Liver (tissue), 9 donors: ENCODE data around the gene CRISPLD2. TPM values are rescaled to one million over a fixed set of nuclear protein-coding genes. Genes with fewer than 3 reads are reported as not detected.
A peak's percentile ranks its signal among the peaks of the same experiment; 100 is the strongest.

Source experiments
- DNase-seq: peaks from one replicate; pipeline ENCODE4 v3.0.0-alpha.2; 2017; ENCODE audit warnings: low spot score
- H3K27ac ChIP-seq, 2 donors: one replicate each; pipeline ENCODE4 v1.7.0; 2013; ENCODE audit warnings: inconsistent platforms in 2 of 2, low read length in 2 of 2, control low read depth in 1 of 2, low read depth in 1 of 2, mild to moderate bottlenecking in 1 of 2
- H3K27me3 ChIP-seq, 4 donors: one replicate each; pipeline versions ENCODE4 v1.6.1 to v1.7.0; 2013; ENCODE audit warnings: low read length in 3 of 4, inconsistent platforms in 1 of 4, mild to moderate bottlenecking in 1 of 4, moderate library complexity in 1 of 4; ENCODE audit not compliant: control insufficient read depth in 4 of 4, insufficient read depth in 4 of 4
- H3K36me3 ChIP-seq, 4 donors: one replicate each; pipeline versions ENCODE4 v1.6.1 to v1.7.0; 2013; ENCODE audit warnings: low read length in 3 of 4, mild to moderate bottlenecking in 3 of 4, low read depth in 1 of 4, moderate library complexity in 1 of 4; ENCODE audit not compliant: control insufficient read depth in 4 of 4, insufficient read depth in 3 of 4
- H3K4me1 ChIP-seq, 4 donors: one replicate each; pipeline versions ENCODE4 v1.6.1 to v1.7.0; 2013; ENCODE audit warnings: low read length in 3 of 4, mild to moderate bottlenecking in 3 of 4, moderate library complexity in 1 of 4; ENCODE audit not compliant: control insufficient read depth in 4 of 4, insufficient read depth in 4 of 4
- H3K4me3 ChIP-seq, 3 donors: one replicate each; pipeline versions ENCODE4 v1.6.1 to v1.7.0; 2013; ENCODE audit warnings: low read length in 3 of 3, control low read depth in 1 of 3, low read depth in 1 of 3, mild to moderate bottlenecking in 1 of 3
- H3K9ac ChIP-seq, 2 donors: one replicate each; pipeline ENCODE4 v1.7.0; 2013; ENCODE audit warnings: low read length in 2 of 2, mild to moderate bottlenecking in 2 of 2, moderate library complexity in 2 of 2, control low read depth in 1 of 2, low read depth in 1 of 2
- H3K9me3 ChIP-seq, 4 donors: one replicate each; pipeline versions ENCODE4 v1.6.1 to v1.7.0; 2013; ENCODE audit warnings: low read length in 3 of 4; ENCODE audit not compliant: control insufficient read depth in 4 of 4
- FOXA1 ChIP-seq: IDR thresholded peaks from 2 replicates; pipeline ENCODE4 v1.6.1; 2016; ENCODE audit warnings: antibody characterized with exemption
- FOXA2 ChIP-seq: IDR thresholded peaks from 2 replicates; pipeline ENCODE4 v1.6.1; 2016; ENCODE audit warnings: antibody characterized with exemption
- GABPA ChIP-seq, 2 donors: IDR thresholded peaks in 1 of 2; conservative IDR thresholded peaks in 1 of 2; 2 replicates each; pipeline ENCODE4 v1.6.1; 2016; ENCODE audit warnings: antibody characterized with exemption in 2 of 2, mild to moderate bottlenecking in 1 of 2, moderate library complexity in 1 of 2
- HNF4A ChIP-seq, 2 donors: conservative IDR thresholded peaks; 2 replicates each; pipeline ENCODE4 v1.6.1; 2016; ENCODE audit warnings: antibody characterized with exemption in 2 of 2, mild to moderate bottlenecking in 2 of 2
- HNF4G ChIP-seq: IDR thresholded peaks from 2 replicates; pipeline ENCODE4 v1.6.1; 2016; ENCODE audit warnings: antibody characterized with exemption
- NR2F2 ChIP-seq: IDR thresholded peaks from 2 replicates; pipeline ENCODE4 v1.6.1; 2016; ENCODE audit warnings: antibody characterized with exemption
- RAD21 ChIP-seq, 2 donors: IDR thresholded peaks; 2 replicates each; pipeline ENCODE4 v1.6.1; 2016; ENCODE audit warnings: antibody characterized with exemption in 2 of 2, mild to moderate bottlenecking in 2 of 2
- RXRA ChIP-seq, 2 donors: IDR thresholded peaks; 2 replicates each; pipeline ENCODE4 v1.6.1; 2017 to 2018; ENCODE audit warnings: antibody characterized with exemption in 2 of 2, mild to moderate bottlenecking in 1 of 2
- SP1 ChIP-seq: IDR thresholded peaks from 2 replicates; pipeline ENCODE4 v1.6.1; 2018; ENCODE audit warnings: antibody characterized with exemption, mild to moderate bottlenecking
- TAF1 ChIP-seq: conservative IDR thresholded peaks from 2 replicates; pipeline ENCODE4 v1.6.1; 2016; ENCODE audit warnings: antibody characterized with exemption, mild to moderate bottlenecking
- YY1 ChIP-seq: IDR thresholded peaks from 2 replicates; pipeline ENCODE4 v1.6.1; 2016; ENCODE audit warnings: antibody characterized with exemption, mild to moderate bottlenecking
- WGBS: extraction: QIAGEN DNeasy Blood & Tissue Kit; methylation state at CpG from one replicate; pipeline ENCODE4 v1.1.7; 2013; 5-methylcytosine and 5-hydroxymethylcytosine counted together
- polyA plus RNA-seq, 2 donors: library from polyadenylated mRNA; stranded (reverse) in 1 of 2; unstranded in 1 of 2; fragments of 200-250 nt in 1 of 2; fragments of >200 nt in 1 of 2; fragmentation: Nextera tagmentation in 1 of 2; extraction: Ambion mirVana in 1 of 2; gene quantifications; one replicate each; pipeline versions ENCODE4 v1.2.1 to v1.2.3, GENCODE V29; 2013 to 2015
- total RNA-seq, 2 donors: library from RNA; depleted of rRNA; stranded (reverse); fragments of >200 nt; gene quantifications; one replicate each; pipeline ENCODE4 v1.2.3, GENCODE V29; 2014
- TF ChIP-seq, protein P1 (sequence below): IDR thresholded peaks from 2 replicates; pipeline ENCODE4 v1.6.1; 2016; ENCODE audit warnings: antibody characterized with exemption, mild to moderate bottlenecking
- TF ChIP-seq, protein P2 (sequence below): IDR thresholded peaks from 2 replicates; pipeline ENCODE4 v1.6.1; 2016; ENCODE audit warnings: antibody characterized with exemption
- TF ChIP-seq, protein P3 (sequence below): IDR thresholded peaks from 2 replicates; pipeline ENCODE4 v1.6.1; 2016; ENCODE audit warnings: antibody characterized with exemption
- TF ChIP-seq, protein P4 (sequence below): IDR thresholded peaks from 2 replicates; pipeline ENCODE4 v1.6.1; 2016; ENCODE audit warnings: antibody characterized with exemption
- TF ChIP-seq, protein P5 (sequence below): fragments of 150-350 bp; IDR thresholded peaks from 2 replicates; pipeline ENCODE4 v1.5.1; 2017; ENCODE audit warnings: improper control_type of control experiment, low read depth, low read length; ENCODE audit not compliant: missing input control
- donor health status: healthy.
- donor health status: healthy.
- donor health status: healthy.
- donor health status: healthy.
- donor health status: healthy.

The CRISPLD2 gene
- total and polyA plus RNA-seq, 4 donors: 2.6 to 14.8 (median 4.1) TPM

DNA sequence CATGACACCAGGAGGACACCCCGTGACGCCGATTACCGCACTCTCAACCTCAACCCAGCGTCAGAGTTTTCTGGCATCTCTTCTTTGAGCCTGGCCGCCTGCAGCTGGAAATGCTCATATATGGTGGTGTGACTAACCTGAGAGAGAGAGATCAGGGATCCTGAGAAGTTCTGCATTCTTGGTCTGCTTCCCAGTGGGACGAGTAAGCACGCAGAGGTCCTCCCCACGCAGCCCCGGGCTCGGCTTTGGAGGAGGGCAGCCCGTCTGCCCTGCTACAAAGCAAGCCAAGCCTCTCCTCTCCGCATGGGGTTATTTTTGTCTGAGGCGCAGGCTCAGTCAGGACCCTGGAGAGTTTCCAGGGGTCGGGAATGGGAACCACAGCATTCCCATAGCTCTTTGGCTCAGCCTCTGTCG is 16.5 kb downstream of the CRISPLD2 start:
- Histone ChIP-seq H3K4me1 (peaks cover 0 to 11% (median 5%) of the 10 kb centered on the region in 4 donors), H3K9ac (no peak overlapping the region), H3K9me3 (no peaks in the 10 kb centered on the region), H3K4me3 (no peak overlapping the region), H3K27ac (peak overlapping the region; percentile 50 to 54), H3K36me3 (no peaks in the 10 kb centered on the region), H3K27me3 (peaks cover 0 to 9% (median 2%) of the 10 kb centered on the region in 4 donors)
- TF ChIP-seq, protein P1, sequence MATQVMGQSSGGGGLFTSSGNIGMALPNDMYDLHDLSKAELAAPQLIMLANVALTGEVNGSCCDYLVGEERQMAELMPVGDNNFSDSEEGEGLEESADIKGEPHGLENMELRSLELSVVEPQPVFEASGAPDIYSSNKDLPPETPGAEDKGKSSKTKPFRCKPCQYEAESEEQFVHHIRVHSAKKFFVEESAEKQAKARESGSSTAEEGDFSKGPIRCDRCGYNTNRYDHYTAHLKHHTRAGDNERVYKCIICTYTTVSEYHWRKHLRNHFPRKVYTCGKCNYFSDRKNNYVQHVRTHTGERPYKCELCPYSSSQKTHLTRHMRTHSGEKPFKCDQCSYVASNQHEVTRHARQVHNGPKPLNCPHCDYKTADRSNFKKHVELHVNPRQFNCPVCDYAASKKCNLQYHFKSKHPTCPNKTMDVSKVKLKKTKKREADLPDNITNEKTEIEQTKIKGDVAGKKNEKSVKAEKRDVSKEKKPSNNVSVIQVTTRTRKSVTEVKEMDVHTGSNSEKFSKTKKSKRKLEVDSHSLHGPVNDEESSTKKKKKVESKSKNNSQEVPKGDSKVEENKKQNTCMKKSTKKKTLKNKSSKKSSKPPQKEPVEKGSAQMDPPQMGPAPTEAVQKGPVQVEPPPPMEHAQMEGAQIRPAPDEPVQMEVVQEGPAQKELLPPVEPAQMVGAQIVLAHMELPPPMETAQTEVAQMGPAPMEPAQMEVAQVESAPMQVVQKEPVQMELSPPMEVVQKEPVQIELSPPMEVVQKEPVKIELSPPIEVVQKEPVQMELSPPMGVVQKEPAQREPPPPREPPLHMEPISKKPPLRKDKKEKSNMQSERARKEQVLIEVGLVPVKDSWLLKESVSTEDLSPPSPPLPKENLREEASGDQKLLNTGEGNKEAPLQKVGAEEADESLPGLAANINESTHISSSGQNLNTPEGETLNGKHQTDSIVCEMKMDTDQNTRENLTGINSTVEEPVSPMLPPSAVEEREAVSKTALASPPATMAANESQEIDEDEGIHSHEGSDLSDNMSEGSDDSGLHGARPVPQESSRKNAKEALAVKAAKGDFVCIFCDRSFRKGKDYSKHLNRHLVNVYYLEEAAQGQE: peak; percentile 94
- TF ChIP-seq RXRA (IDR thresholded peaks at IDR 0.05): peak in 1 of 2 donors; percentile 18
- TF ChIP-seq TAF1: no peak
- no peak for TF ChIP-seq FOXA2
- TF ChIP-seq SP1: peak; percentile 32
- TF ChIP-seq NR2F2: peak; percentile 86
- TF ChIP-seq, protein P2, sequence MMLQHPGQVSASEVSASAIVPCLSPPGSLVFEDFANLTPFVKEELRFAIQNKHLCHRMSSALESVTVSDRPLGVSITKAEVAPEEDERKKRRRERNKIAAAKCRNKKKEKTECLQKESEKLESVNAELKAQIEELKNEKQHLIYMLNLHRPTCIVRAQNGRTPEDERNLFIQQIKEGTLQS: no peak
- TF ChIP-seq HNF4G: no peak
- no peak for TF ChIP-seq FOXA1
- TF ChIP-seq, protein P3, sequence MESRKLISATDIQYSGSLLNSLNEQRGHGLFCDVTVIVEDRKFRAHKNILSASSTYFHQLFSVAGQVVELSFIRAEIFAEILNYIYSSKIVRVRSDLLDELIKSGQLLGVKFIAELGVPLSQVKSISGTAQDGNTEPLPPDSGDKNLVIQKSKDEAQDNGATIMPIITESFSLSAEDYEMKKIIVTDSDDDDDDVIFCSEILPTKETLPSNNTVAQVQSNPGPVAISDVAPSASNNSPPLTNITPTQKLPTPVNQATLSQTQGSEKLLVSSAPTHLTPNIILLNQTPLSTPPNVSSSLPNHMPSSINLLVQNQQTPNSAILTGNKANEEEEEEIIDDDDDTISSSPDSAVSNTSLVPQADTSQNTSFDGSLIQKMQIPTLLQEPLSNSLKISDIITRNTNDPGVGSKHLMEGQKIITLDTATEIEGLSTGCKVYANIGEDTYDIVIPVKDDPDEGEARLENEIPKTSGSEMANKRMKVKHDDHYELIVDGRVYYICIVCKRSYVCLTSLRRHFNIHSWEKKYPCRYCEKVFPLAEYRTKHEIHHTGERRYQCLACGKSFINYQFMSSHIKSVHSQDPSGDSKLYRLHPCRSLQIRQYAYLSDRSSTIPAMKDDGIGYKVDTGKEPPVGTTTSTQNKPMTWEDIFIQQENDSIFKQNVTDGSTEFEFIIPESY: no peak
- TF ChIP-seq, protein P4, sequence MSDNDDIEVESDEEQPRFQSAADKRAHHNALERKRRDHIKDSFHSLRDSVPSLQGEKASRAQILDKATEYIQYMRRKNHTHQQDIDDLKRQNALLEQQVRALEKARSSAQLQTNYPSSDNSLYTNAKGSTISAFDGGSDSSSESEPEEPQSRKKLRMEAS: no peak
- no peak for TF ChIP-seq HNF4A (conservative IDR thresholded peaks at IDR 0.05)
- DNase-seq: no peak
- WGBS: 45% methylated on average over 16 of the region's 16 CpGs

DNA sequence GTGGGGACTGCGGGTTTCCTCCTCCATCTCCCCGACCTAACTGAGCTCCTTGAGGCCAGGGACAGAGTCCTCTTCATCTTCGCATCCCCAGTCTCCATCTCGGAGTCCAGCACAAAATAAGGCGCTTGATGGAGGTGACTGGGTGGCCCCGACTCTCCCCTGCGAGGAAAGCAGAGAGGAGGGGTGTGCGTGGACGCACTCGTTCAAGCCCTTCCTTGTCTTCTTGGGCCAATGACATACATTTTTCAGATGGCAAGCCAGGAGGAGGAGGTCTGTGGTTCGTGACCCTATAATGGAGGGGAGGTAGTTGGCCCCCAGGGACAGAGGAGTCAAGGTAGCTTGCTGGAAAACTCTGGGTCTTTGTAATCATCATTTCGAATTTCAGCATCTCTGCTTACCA is 17.2 kb downstream of the CRISPLD2 start:
- peaks cover 0 to 9% (median 2%) of the 10 kb centered on the region in 4 donors for H3K27me3 ChIP-seq
- H3K9ac ChIP-seq: no peak overlapping the region
- TF ChIP-seq HNF4A (conservative IDR thresholded peaks at IDR 0.05) (no peak), SP1 (no peak), RAD21 (IDR thresholded peaks at IDR 0.05) (no peak), NR2F2 (no peak), HNF4G (no peak), YY1 (no peak), FOXA2 (no peak), GABPA (IDR thresholded peaks at IDR 0.05 in 1 of 2, conservative IDR thresholded peaks at IDR 0.05 in 1 of 2) (no peak), FOXA1 (no peak), RXRA (IDR thresholded peaks at IDR 0.05) (no peak)
- TF ChIP-seq, protein P3: no peak
- TF ChIP-seq, protein P1: no peak
- TF ChIP-seq, protein P5, sequence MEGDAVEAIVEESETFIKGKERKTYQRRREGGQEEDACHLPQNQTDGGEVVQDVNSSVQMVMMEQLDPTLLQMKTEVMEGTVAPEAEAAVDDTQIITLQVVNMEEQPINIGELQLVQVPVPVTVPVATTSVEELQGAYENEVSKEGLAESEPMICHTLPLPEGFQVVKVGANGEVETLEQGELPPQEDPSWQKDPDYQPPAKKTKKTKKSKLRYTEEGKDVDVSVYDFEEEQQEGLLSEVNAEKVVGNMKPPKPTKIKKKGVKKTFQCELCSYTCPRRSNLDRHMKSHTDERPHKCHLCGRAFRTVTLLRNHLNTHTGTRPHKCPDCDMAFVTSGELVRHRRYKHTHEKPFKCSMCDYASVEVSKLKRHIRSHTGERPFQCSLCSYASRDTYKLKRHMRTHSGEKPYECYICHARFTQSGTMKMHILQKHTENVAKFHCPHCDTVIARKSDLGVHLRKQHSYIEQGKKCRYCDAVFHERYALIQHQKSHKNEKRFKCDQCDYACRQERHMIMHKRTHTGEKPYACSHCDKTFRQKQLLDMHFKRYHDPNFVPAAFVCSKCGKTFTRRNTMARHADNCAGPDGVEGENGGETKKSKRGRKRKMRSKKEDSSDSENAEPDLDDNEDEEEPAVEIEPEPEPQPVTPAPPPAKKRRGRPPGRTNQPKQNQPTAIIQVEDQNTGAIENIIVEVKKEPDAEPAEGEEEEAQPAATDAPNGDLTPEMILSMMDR: no peak
- TF ChIP-seq, protein P4: no peak
- TF ChIP-seq, protein P2: no peak

More for the DNA sequence above, 17.2 kb downstream of the CRISPLD2 start:
- no peak for DNase-seq
- Histone ChIP-seq H3K36me3 (no peaks in the 10 kb centered on the region), H3K27ac (peak overlapping the region in 1 of 2 donors; percentile 37), H3K4me1 (peaks cover 0 to 11% (median 5%) of the 10 kb centered on the region in 4 donors), H3K9me3 (no peaks in the 10 kb centered on the region), H3K4me3 (no peak overlapping the region)
- 81% methylated on average over 12 of the region's 12 CpGs for whole genome bisulfite sequencing
